Kasumi-1 (cell line): Measurements from ENCODE around the gene TMEM187.

Experiments
- DNase-seq, 2 experiments: peaks; one replicate each; lab custom pipeline; 2025; lab: John Stamatoyannopoulos, UW

TMEM187 gene

GRCh38 chrX:153934762-153935325 is 37.7 kb upstream of the TMEM187 start, which contains the start of gene NAA10:
NAA10 (minus strand) TSS chrX:153935037; CDS start chrX:153934904, 133 bp downstream.
- peak; percentile 17 to 30 for DNase-seq

- DNase-seq = no peak
These were observed 37.2 kb upstream of the TMEM187 start for GRCh38 chrX:153935326-153935851.

- no peak for DNase-seq
These were observed 35.5 kb upstream of the TMEM187 start for GRCh38 chrX:153937056-153937455.

GRCh38 chrX:153938226-153938786 is 34.2 kb upstream of the TMEM187 start:
- peak in 1 of 2 experiments; percentile 8 for DNase-seq

GRCh38 chrX:153939573-153939972 is 33.0 kb upstream of the TMEM187 start:
- DNase-seq = no peak

- DNase-seq = no peak
These were observed 31.0 kb upstream of the TMEM187 start for GRCh38 chrX:153941336-153942252.

GRCh38 chrX:153944140-153944799 is 28.3 kb upstream of the TMEM187 start, which contains the start of gene RENBP:
RENBP (minus strand) TSS chrX:153944643; CDS start chrX:153944610, 33 bp downstream.
- peak; percentile 16 to 17 for DNase-seq

GRCh38 chrX:153944800-153945150 is 27.8 kb upstream of the TMEM187 start:
- DNase-seq = no peak

- no peak for DNase-seq
These were observed 26.3 kb upstream of the TMEM187 start for GRCh38 chrX:153945956-153946943.

GRCh38 chrX:153947009-153947769 is 25.4 kb upstream of the TMEM187 start:
- DNase-seq = peak; percentile 67 to 69

GRCh38 chrX:153948002-153948466 is 24.5 kb upstream of the TMEM187 start:
- no peak for DNase-seq

- peak; percentile 20 to 31 for DNase-seq
These were observed 23.4 kb upstream of the TMEM187 start for GRCh38 chrX:153948847-153949805.

GRCh38 chrX:153950127-153950526 is 22.4 kb upstream of the TMEM187 start:
- DNase-seq = no peak

GRCh38 chrX:153951683-153952372 is 20.7 kb upstream of the TMEM187 start:
- DNase-seq = no peak

GRCh38 chrX:153952373-153953026 is 20.1 kb upstream of the TMEM187 start:
- DNase-seq = no peak

- DNase-seq = peak; percentile 29 to 56
These were observed 19.2 kb upstream of the TMEM187 start for GRCh38 chrX:153953342-153953830.

- DNase-seq = no peak
These were observed 18.5 kb upstream of the TMEM187 start for GRCh38 chrX:153953892-153954557.
